Measurements from ENCODE around the gene FOXB2. TPM values are rescaled to one million over a fixed set of nuclear protein-coding genes. Genes with fewer than 3 reads are reported as not detected.

The FOXB2 gene
- total and polyA plus RNA-seq, 2 of the 8 experiments (the other 6 are each of a cell fraction or from before 2014, with no cell fraction given) = 0.15 to 0.22 TPM

DNA sequence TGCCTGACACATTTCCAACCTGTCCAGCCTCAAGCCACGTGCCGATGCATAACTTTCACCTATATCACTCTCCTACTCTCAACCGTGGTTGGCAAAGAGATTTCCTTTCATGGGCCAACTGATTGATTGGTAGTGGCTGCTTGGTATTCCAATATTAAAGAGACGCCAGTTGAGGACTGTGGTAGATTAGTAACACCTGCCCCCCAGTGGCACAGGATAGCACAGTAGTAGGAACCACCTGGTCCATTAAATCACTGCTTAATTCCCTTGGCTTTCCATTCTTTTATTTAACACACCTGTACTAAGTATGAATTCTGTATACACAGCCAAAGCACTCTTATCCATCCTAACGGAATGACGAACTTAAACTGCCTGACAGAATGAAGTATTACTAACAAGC, 19.1 kb upstream of the FOXB2 start:
- ChIA-PET POLR2A (ENCODE audit: partially characterized antibody) (no interaction called here), CTCF (ENCODE audit: partially characterized antibody) (interaction anchor here (0.8 to 13.2 kb wide), 5 partner anchors 9 to 243 kb away, joined by 3 to 217 read pairs (median 35); no protein-coding TSS in a partner anchor)
- Histone ChIP-seq H2BK12ac (ENCODE audit: low read depth, low read length) (no peak overlapping the region), H3K56ac (replicated peaks; ENCODE audit: insufficient read length, low read depth, low read length) (no peak overlapping the region), H3K27ac (ENCODE audit: low read depth, low read length) (no peak overlapping the region), H2BK20ac (ENCODE audit: low read length) (no peak overlapping the region), H2AFZ (ENCODE audit: low read length) (no peak overlapping the region), H3K79me1 (ENCODE audit: low read depth, low read length) (no peaks in the 10 kb centered on the region), H3K9ac (replicated peaks in 1 of 4; ENCODE audit: extremely low read depth in 1 of 4, low read depth in 3 of 4, low read length in 3 of 4) (no peak overlapping the region), H3K4ac (replicated peaks; ENCODE audit: insufficient read length, low read depth, low read length) (no peak overlapping the region), H4K5ac (ENCODE audit: insufficient read length, low read depth, low read length) (no peak overlapping the region), H4K91ac (replicated peaks; ENCODE audit: insufficient read length, low read length) (no peak overlapping the region), H2BK15ac (ENCODE audit: low read length) (no peak overlapping the region), H2AK5ac (ENCODE audit: low read depth, low read length) (no peak overlapping the region), H4K8ac (ENCODE audit: extremely low read depth, insufficient read depth, low read length) (no peak overlapping the region), H3K4me1 (replicated peaks in 1 of 4; ENCODE audit: control insufficient read depth in 3 of 4, insufficient read depth in 4 of 4, low read length in 3 of 4) (no peaks in the 10 kb centered on the region), H2BK120ac (replicated peaks; ENCODE audit: low read depth, low read length) (no peak overlapping the region), H3K14ac (ENCODE audit: insufficient read length) (no peak overlapping the region), H3K9me3 (ENCODE audit: insufficient read depth in 2 of 2, low read depth in 1 of 2, low read length in 1 of 2) (no peaks in the 10 kb centered on the region), H3K27me3 (replicated peaks in 1 of 4; ENCODE audit: control insufficient read depth in 3 of 4, extremely low read depth in 1 of 4, insufficient read depth in 3 of 4, low read length in 3 of 4) (no peaks in the 10 kb centered on the region), H2BK5ac (ENCODE audit: low read depth, low read length) (no peak overlapping the region), H3K4me2 (ENCODE audit: insufficient read depth in 1 of 2, low read depth in 2 of 2, low read length in 2 of 2) (no peak overlapping the region), H3K4me3 (ENCODE audit: extremely low read depth in 1 of 4, insufficient read depth in 2 of 4, low read depth in 3 of 4, low read length in 4 of 4) (no peak overlapping the region), H3K23ac (ENCODE audit: insufficient read length) (no peak overlapping the region), H3K36me3 (ENCODE audit: control insufficient read depth in 2 of 4, insufficient read depth in 4 of 4, low read length in 3 of 4) (no peaks in the 10 kb centered on the region), H3K18ac (ENCODE audit: extremely low read depth, low read length) (no peak overlapping the region), H3K79me2 (ENCODE audit: control insufficient read depth in 1 of 2, insufficient read depth in 2 of 2, low read length in 2 of 2) (no peaks in the 10 kb centered on the region), H4K20me1 (replicated peaks in 1 of 2; ENCODE audit: control insufficient read depth in 1 of 2, insufficient read depth in 2 of 2, low read length in 2 of 2) (no peaks in the 10 kb centered on the region), H3K23me2 (ENCODE audit: low read depth, low read length) (no peaks in the 10 kb centered on the region)
- DNase-seq (ENCODE audit: low read depth in 1 of 2, low spot score in 2 of 2) (peak in 1 of 2 experiments; percentile 42), FAIRE-seq (no peak)
- whole genome bisulfite sequencing, 2 experiments (ENCODE audit: extremely low coverage in 1 of 2, insufficient coverage in 1 of 2, insufficient read length in 1 of 2, insufficient replicate concordance in 2 of 2, low coverage in 1 of 2, low lambda C conversion rate in 2 of 2, missing lambda C conversion rate in 1 of 2) = 81% methylated on average over 6 of the region's 6 CpGs; no CpG with 5 or more reads in 1 of the 2 experiments
- TF ChIP-seq CTCF (IDR thresholded peaks at IDR 0.05; ENCODE audit: control extremely low read depth in 1 of 3, insufficient read depth in 1 of 3, low read depth in 1 of 3, low read length in 3 of 3) (peak in 2 of 3 experiments; percentile 37 to 50; a peak in 2 of 4 replicates), RAD21 (IDR thresholded peaks at IDR 0.05 in 1 of 2, conservative IDR thresholded peaks at IDR 0.05 in 1 of 2; ENCODE audit: low read depth in 2 of 2, low read length in 2 of 2) (peak; percentile 48 to 58; a peak in 3 of 4 replicates), CBX5 (IDR thresholded peaks at IDR 0.05; ENCODE audit: low read depth, low read length) (no peak), TEAD4 (IDR thresholded peaks at IDR 0.05; ENCODE audit: low read depth, low read length) (no peak)

Data from H1 (cell line).